GM21360 (cell line): Measurements from ENCODE around the gene DDX39A.

Experiments
- ATAC-seq: cut with Tn5 transposase; IDR thresholded peaks from one replicate; pipeline ENCODE4 v1.9.1; 2021; ENCODE audit warnings: mild to moderate bottlenecking, moderate library complexity; ENCODE audit not compliant: unreplicated experiment

DDX39A gene

GRCh38 chr19:14434543-14435319 lies 15.6 kb upstream of the DDX39A start:
- no peak for ATAC-seq

- ATAC-seq, result peak; percentile 17
These were observed 14.7 kb upstream of the DDX39A start for GRCh38 chr19:14433554-14434501.

GRCh38 chr19:14432791-14433553 lies 13.8 kb upstream of the DDX39A start, which contains the start of gene PKN1:
TSS of gene PKN1 (plus strand) at chr19:14433306. CDS start at chr19:14433522, 216 bp downstream.
- ATAC-seq, result peak; percentile 42

- ATAC-seq, result no peak
These were observed 11.6 kb upstream of the DDX39A start for GRCh38 chr19:14430712-14431111.

GRCh38 chr19:14428882-14429416 lies 9.8 kb upstream of the DDX39A start:
- no peak for ATAC-seq

GRCh38 chr19:14427461-14427860 lies 8.3 kb upstream of the DDX39A start:
- no peak for ATAC-seq

- ATAC-seq, result no peak
These were observed 6.6 kb upstream of the DDX39A start for GRCh38 chr19:14425696-14426138.

- ATAC-seq, result peak; percentile 38
These were observed 360 bp downstream of the DDX39A start for GRCh38 chr19:14418856-14419105.

- no peak for ATAC-seq
These were observed 2.3 kb downstream of the DDX39A start for GRCh38 chr19:14416817-14417231.

- no peak for ATAC-seq
These were observed 4.0 kb downstream of the DDX39A start for GRCh38 chr19:14414926-14415690.

GRCh38 chr19:14413693-14414181 lies 5.4 kb downstream of the DDX39A start:
- ATAC-seq, result no peak

- ATAC-seq, result no peak
These were observed 6.0 kb downstream of the DDX39A start for GRCh38 chr19:14412996-14413692.

- no peak for ATAC-seq
These were observed 6.7 kb downstream of the DDX39A start for GRCh38 chr19:14412324-14412995.

- ATAC-seq, result no peak
These were observed 7.2 kb downstream of the DDX39A start for GRCh38 chr19:14411938-14412245.

GRCh38 chr19:14411161-14411937 lies 7.8 kb downstream of the DDX39A start:
- no peak for ATAC-seq

- ATAC-seq, result no peak
These were observed 8.8 kb downstream of the DDX39A start for GRCh38 chr19:14410091-14411051.
